Measurements from ENCODE around the gene YRDC. TPM values are rescaled to one million over a fixed set of nuclear protein-coding genes. Genes with fewer than 3 reads are reported as not detected.
A peak's percentile ranks its signal among the peaks of the same experiment; 100 is the strongest.

Gene YRDC
- total RNA-seq, 1 donor from 2014 or later = 76.1 TPM

- Mint-ChIP-seq H3K36me3 (ENCODE audit: low read depth) (peaks cover 42% of the 10 kb centered on the region), H3K4me1 (peaks cover 29% of the 10 kb centered on the region), H3K27me3 (no peaks in the 10 kb centered on the region), H3K4me3 (no peak overlapping the region), H3K27ac (no peak overlapping the region), H3K9me3 (no peaks in the 10 kb centered on the region)
- no peak for DNase-seq
- intact Hi-C loops (cut with micrococcal nuclease) = loop anchor here (5.0 kb wide), 2 partner anchors 122 to 333 kb away; no protein-coding TSS in a partner anchor
These were observed 1.9 kb upstream of the YRDC start for GRCh38 chr1:37809942-37810341.

DNA sequence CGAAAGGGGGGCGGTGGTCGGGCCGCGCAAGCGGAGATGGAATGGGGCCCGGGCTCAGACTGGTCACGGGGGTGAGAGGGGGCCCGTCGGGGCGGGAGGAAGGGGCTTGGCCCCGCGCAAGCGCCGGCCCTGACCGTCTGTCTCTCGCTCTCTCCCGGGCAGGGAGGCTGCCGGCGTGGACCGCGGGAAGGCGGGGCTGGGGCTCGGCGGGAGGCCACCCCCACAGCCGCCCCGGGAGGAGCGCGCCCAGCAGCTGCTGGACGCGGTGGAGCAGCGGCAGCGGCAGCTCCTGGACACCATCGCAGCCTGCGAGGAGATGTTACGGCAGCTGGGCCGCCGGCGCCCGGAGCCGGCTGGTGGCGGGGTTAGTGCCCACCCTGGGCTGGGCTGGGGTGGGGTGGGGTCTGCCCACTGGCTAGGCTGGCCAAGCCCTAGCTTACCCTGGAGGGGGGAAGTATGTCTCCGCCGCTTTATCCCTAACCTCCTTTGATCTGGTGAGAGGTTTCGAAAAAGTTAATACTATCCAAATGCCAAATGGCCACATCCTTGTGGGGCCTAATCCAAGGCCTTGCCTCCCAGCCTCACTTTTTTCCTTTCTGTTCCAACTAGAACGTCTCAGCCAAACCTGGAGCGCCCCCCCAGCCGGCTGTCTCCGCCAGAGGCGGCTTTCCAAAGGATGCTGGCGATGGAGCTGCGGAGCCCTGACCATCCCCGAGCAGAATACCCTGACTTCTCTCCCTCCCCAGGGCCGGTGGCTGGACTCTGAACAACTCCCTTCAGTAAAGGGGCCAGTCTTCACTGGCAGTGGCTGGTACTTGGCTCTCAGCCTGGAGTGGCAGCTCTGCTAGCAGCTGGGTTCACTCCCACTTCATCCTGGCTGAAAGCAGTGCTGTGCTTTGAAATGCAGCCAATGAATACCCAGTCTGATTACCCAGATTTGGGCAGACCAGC is 636 bp upstream of the YRDC start:
- intact Hi-C loops (cut with micrococcal nuclease) = loop anchor here (1.0 to 5.0 kb wide), 5 partner anchors 13 to 331 kb away; partner anchors contain the start of gene CDCA8
- peaks cover 45% of the 10 kb centered on the region for H3K36me3 Mint-ChIP-seq (ENCODE audit: low read depth)
- no peaks in the 10 kb centered on the region for H3K27me3 Mint-ChIP-seq
- no peaks in the 10 kb centered on the region for H3K9me3 Mint-ChIP-seq
- DNase-seq = peak; percentile 87
- peak overlapping the region; percentile 98 for H3K27ac Mint-ChIP-seq
- peak overlapping the region; percentile 98 for H3K4me3 Mint-ChIP-seq
- peaks cover 31% of the 10 kb centered on the region for H3K4me1 Mint-ChIP-seq

- no peak for DNase-seq
- Mint-ChIP-seq H3K9me3 (no peaks in the 10 kb centered on the region), H3K4me1 (peaks cover 31% of the 10 kb centered on the region), H3K36me3 (ENCODE audit: low read depth) (peaks cover 54% of the 10 kb centered on the region), H3K27ac (peak overlapping the region; percentile 81), H3K27me3 (no peaks in the 10 kb centered on the region), H3K4me3 (peak overlapping the region; percentile 98)
- intact Hi-C loops (cut with micrococcal nuclease) = loop anchor here (5.0 kb wide), 1 partner anchor 330 kb away; no protein-coding TSS in a partner anchor
These were observed 821 bp downstream of the YRDC start for GRCh38 chr1:37807220-37807554.

DNA sequence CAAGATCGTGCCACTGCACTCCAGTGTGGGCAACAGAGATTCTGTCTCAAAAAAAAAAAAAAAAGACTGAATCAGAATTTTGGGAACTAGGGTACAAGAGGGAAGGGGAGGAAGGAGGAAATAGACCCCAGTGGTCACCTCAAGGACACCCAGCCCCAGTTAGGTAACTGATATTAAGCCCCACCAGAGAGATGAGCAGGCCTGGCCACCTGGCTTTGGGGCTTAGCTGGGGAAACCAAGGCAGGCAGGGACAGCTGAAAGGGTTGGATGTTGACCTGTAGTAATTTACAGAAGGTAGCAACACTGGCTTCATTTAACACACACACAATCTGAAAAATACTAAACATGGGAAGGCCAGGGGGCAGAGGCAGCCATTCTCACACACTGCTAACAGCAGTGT is 5.6 kb downstream of the YRDC start:
- intact Hi-C loops (cut with micrococcal nuclease) = no loop called here
- Mint-ChIP-seq H3K4me3 (no peak overlapping the region), H3K36me3 (ENCODE audit: low read depth) (peaks cover 60% of the 10 kb centered on the region), H3K27me3 (no peaks in the 10 kb centered on the region), H3K27ac (no peak overlapping the region), H3K9me3 (no peaks in the 10 kb centered on the region), H3K4me1 (peaks cover 15% of the 10 kb centered on the region)
- DNase-seq = no peak

DNA sequence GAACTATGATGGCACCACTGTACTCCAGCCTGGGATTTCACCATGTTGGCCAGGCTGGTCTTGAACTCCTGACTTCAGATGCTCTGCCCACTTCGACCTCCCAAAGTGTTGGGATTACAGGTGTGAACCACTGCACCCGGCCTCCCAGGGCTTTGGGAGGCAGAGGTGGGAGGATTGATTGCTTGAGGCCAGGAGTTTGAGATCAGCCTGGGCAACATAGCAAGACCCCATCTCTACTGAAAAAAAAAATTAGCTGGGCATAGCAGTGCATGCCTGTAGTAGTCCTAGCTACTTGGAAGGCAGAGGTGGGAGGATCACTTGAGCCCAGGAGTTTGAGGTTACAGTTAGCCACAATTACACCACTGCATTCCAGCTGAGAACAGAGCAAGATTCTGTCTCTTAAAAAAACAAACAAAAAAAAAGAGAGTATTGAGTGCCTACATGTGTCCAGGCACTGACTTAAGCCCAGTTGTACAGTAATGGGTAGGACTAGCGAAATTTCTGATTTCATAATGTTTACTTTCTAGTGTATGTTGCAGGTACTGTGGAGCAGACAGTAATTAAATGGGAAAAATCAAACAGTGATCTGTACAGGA is 10.2 kb downstream of the YRDC start:
- no peak for DNase-seq
- no peaks in the 10 kb centered on the region for H3K9me3 Mint-ChIP-seq
- intact Hi-C loops (cut with micrococcal nuclease) = no loop called here
- H3K36me3 Mint-ChIP-seq (ENCODE audit: low read depth) = peaks cover 25% of the 10 kb centered on the region
- no peak overlapping the region for H3K4me3 Mint-ChIP-seq
- peaks cover 14% of the 10 kb centered on the region for H3K4me1 Mint-ChIP-seq
- H3K27me3 Mint-ChIP-seq = peaks cover 13% of the 10 kb centered on the region
- H3K27ac Mint-ChIP-seq = no peak overlapping the region

DNA sequence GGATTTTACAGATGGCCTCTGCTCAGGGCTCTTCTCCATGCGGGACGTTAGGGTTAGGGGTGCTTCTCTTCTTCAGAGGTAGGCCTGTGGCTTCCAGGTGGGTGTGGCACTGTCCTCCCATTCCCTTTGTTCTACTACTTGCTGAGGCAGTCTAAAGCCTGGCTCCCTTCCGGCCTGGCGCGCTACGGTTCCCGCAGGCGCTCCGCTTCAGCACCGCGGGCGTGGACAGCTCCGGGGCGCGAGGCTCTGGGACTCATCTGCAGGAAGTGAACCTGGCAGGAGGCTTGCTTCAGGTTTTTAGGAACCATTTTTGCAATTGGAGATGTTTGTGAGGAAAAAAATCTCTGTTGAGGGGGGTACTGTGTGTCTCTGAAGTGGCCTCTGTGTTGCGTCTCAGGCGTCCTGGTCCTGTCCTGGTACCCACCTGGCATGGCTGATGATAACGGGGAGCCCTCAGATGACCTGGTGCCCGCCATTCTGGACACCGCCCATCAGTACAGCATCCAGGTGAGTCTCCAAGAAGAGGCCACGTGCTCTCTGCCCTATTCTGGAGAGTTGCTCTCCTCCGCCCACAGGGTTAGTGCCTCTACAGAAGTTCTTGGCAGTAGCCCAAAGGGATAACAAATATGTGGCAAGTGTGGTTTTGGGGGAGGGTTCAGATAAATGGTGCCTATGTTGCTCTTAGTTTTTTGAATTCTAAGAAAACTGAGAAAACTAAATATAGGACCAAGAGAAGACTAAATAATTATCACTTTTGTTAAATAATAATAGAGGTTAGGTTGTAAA is 12.5 kb downstream of the YRDC start:
- intact Hi-C loops (cut with micrococcal nuclease) = loop anchor here (1.0 kb wide), 1 partner anchor 13 kb away; the partner anchor contains the start of gene YRDC
- peaks cover 14% of the 10 kb centered on the region for H3K4me1 Mint-ChIP-seq
- H3K9me3 Mint-ChIP-seq = no peaks in the 10 kb centered on the region

DNA sequence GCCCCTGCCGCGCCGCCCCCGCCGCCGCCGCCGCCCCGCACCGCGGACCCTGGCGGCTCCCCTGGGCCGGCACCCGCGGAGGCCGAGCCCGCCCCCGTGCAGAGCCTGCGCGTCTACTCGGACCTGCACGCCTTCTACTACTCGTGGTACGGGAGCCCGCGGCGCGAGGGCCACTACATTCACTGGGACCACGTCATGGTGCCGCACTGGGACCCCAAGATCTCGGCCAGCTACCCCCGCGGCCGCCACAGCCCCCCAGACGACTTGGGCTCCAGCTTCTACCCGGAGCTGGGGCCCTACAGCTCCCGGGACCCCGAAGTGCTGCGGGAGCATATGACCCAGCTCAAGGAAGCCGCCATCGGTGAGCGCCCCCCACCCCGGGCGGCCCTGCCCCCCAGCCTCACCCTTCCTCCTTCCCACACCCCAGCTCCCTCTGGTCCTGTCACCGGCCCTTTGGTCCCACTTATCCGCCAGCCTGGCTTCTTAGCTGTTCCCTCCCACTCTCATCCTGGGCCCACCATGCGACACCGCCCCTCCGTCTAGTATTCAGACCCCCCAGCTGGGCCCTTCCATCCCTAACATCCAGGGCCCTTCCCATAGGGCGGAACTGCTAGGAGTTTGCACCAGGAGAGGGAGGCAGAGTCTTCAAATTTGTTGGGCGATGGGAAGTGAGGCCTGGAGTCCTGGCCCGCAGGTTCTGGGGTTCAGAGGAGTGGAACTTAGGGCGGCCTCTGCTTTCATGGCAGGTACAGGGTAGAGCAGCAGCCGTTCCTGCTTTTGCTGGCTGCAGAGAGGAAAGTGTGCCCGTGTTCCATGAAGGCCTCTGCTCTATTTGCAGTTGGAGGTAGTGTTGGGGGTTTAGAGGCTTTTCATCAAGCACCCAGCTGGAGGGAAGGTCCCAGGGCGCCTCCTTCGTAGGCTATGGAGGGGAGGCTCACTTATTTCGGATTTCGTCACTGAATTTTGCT is 13.4 kb downstream of the YRDC start:
- Mint-ChIP-seq H3K9me3 (no peaks in the 10 kb centered on the region), H3K4me3 (peak overlapping the region; percentile 76), H3K27me3 (peaks cover 34% of the 10 kb centered on the region), H3K4me1 (peaks cover 14% of the 10 kb centered on the region), H3K36me3 (ENCODE audit: low read depth) (peaks cover 8% of the 10 kb centered on the region), H3K27ac (no peak overlapping the region)
- no peak for DNase-seq
- intact Hi-C loops (cut with micrococcal nuclease) = loop anchor here (1.0 kb wide), 1 partner anchor 14 kb away; the partner anchor contains the start of gene YRDC

More for the DNA sequence above, 12.5 kb downstream of the YRDC start:
- Mint-ChIP-seq H3K27ac (no peak overlapping the region), H3K27me3 (peaks cover 32% of the 10 kb centered on the region), H3K4me3 (peak overlapping the region; percentile 76), H3K36me3 (ENCODE audit: low read depth) (peaks cover 11% of the 10 kb centered on the region)
- DNase-seq = peak; percentile 90

DNA sequence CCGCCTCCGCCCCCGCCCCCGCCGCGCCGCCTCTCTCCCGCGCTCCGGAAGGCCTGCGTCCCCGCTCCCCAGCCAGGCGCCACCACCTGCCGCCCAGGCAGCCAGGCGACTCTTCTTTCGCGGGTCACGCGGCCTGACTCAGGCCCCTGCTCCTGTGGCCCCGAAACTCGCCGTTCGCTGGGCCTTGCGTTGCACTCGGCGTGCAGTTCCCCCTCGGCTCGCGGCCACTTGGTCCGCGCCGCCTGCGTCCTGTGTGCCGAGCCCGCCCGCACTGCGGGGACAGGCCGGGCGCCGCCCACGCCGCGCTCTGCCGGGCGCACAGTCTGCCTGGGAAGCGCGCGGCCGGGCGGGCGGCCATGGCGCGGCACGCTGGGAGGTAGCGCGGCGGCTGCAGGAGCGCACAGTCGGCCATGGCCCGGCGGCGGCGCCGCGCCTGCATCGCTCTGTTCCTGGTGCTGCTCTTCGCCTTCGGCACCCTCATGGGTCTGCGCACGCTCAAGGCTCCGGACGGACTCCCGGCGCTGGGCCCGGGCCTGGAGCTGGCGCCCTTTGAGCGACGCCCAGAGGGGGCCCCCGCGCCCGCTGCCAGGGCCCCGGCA is 14.1 kb downstream of the YRDC start, which contains the start of gene MANEAL:
TSS of gene MANEAL (plus strand) at position 75 of the 599 bp plus-strand sequence. CDS start at position 411, 336 bp downstream.
- peaks cover 34% of the 10 kb centered on the region for H3K27me3 Mint-ChIP-seq
- H3K27ac Mint-ChIP-seq = no peak within 1 kb of the TSS
- intact Hi-C loops (cut with micrococcal nuclease) = no loop called here
- peaks cover 14% of the 10 kb centered on the region for H3K4me1 Mint-ChIP-seq
- no peaks in the 10 kb centered on the region for H3K9me3 Mint-ChIP-seq
- H3K36me3 Mint-ChIP-seq (ENCODE audit: low read depth) = peaks cover under 1% of the 10 kb centered on the region
- H3K4me3 Mint-ChIP-seq = peak within 1 kb of the TSS; percentile 76
- DNase-seq = peak; percentile 80

- Mint-ChIP-seq H3K27me3 (peaks cover 40% of the 10 kb centered on the region), H3K4me3 (peak overlapping the region; percentile 9), H3K36me3 (ENCODE audit: low read depth) (no peaks in the 10 kb centered on the region), H3K4me1 (peaks cover 12% of the 10 kb centered on the region), H3K27ac (no peak overlapping the region), H3K9me3 (no peaks in the 10 kb centered on the region)
- DNase-seq = no peak
- intact Hi-C loops (cut with micrococcal nuclease) = no loop called here
These were observed 14.9 kb downstream of the YRDC start for GRCh38 chr1:37792943-37793686.

GRCh38 chr1:37782491-37782890 is 25.5 kb downstream of the YRDC start:
- H3K4me3 Mint-ChIP-seq = no peak overlapping the region

GRCh38 chr1:37778654-37779053 is 29.4 kb downstream of the YRDC start:
- H3K4me3 Mint-ChIP-seq = no peak overlapping the region
- no peak overlapping the region for H3K27ac Mint-ChIP-seq
- no peaks in the 10 kb centered on the region for H3K36me3 Mint-ChIP-seq (ENCODE audit: low read depth)
- peaks cover 5% of the 10 kb centered on the region for H3K27me3 Mint-ChIP-seq
- no peak for DNase-seq
- intact Hi-C loops (cut with micrococcal nuclease) = no loop called here
- H3K9me3 Mint-ChIP-seq = no peaks in the 10 kb centered on the region
- H3K4me1 Mint-ChIP-seq = peaks cover 8% of the 10 kb centered on the region

More at GRCh38 chr1:37782491-37782890, 25.5 kb downstream of the YRDC start:
- Mint-ChIP-seq H3K4me1 (peaks cover under 1% of the 10 kb centered on the region), H3K27me3 (peaks cover 18% of the 10 kb centered on the region), H3K27ac (no peak overlapping the region), H3K36me3 (ENCODE audit: low read depth) (no peaks in the 10 kb centered on the region), H3K9me3 (no peaks in the 10 kb centered on the region)
- intact Hi-C loops (cut with micrococcal nuclease) = no loop called here
- DNase-seq = no peak
